Lung (tissue), 4 donors: ENCODE measurements around the gene MTHFD2. TPM values are rescaled to one million over a fixed set of nuclear protein-coding genes. Genes with fewer than 3 reads are reported as not detected.

ENCODE experiments used
- polyA plus RNA-seq, 2 donors: library from polyadenylated mRNA; stranded (reverse); fragments of 200-250 nt; gene quantifications; one replicate each; pipeline ENCODE4 v1.2.1, GENCODE V29; 2013
- total RNA-seq, 2 donors: library from RNA; depleted of rRNA in 1 of 2; stranded (reverse); fragments of >200 nt in 1 of 2; gene quantifications; one replicate each; pipeline ENCODE4 v1.2.1, GENCODE V29; 2014 to 2021
- donor health status: Bipolar disorder and iron deficiency.
- donor health status: healthy.
- donor health status: DM: yes; HTN: yes; CAD: no.

MTHFD2 gene
- total and polyA plus RNA-seq, 4 donors, result 20.9 to 88.1 (median 58.2) TPM

Other genes starting within 250 kb of the MTHFD2 start
- 10 to 100 TPM; 19.2 to 26.9 TPM for gene TET3, start 213.7 kb upstream of the MTHFD2 start, total RNA-seq
- gene TET3, start 213.7 kb upstream of the MTHFD2 start, polyA plus RNA-seq, result 10 to 100 TPM in 1 of 2 donors, 1 to 10 TPM in 1; 4.6 to 10.0 TPM
- 10 to 100 TPM; 12.0 to 36.4 TPM for gene BOLA3, start 50.7 kb upstream of the MTHFD2 start, total RNA-seq
- gene BOLA3, start 50.7 kb upstream of the MTHFD2 start, polyA plus RNA-seq, result 10 to 100 TPM; 43.0 to 64.5 TPM
- gene MOB1A, start 19.7 kb upstream of the MTHFD2 start, total RNA-seq, result 100 to 1,000 TPM in 1 of 2 donors, 10 to 100 TPM in 1; 88.4 to 117 TPM
- 10 to 100 TPM; 33.4 to 73.8 TPM for gene MOB1A, start 19.7 kb upstream of the MTHFD2 start, polyA plus RNA-seq
- 1 to 10 TPM; 5.2 to 9.6 TPM for gene SLC4A5, start 144.8 kb downstream of the MTHFD2 start, total RNA-seq
- gene SLC4A5, start 144.8 kb downstream of the MTHFD2 start, polyA plus RNA-seq, result 1 to 10 TPM in 1 of 2 donors, under 1 TPM in 1; 0.85 to 2.5 TPM
- 100 to 1,000 TPM in 1 of 2 donors, 10 to 100 TPM in 1; 98.4 to 142 TPM for gene DCTN1, start 181.7 kb downstream of the MTHFD2 start, total RNA-seq
- gene DCTN1, start 181.7 kb downstream of the MTHFD2 start, polyA plus RNA-seq, result 100 to 1,000 TPM in 1 of 2 donors, 10 to 100 TPM in 1; 69.9 to 110 TPM
- 10 to 100 TPM in 1 of 2 donors, 1 to 10 TPM in 1; 3.4 to 16.9 TPM for gene C2orf81, start 223.0 kb downstream of the MTHFD2 start, total RNA-seq
- 1 to 10 TPM; 7.3 TPM for gene C2orf81, start 223.0 kb downstream of the MTHFD2 start, polyA plus RNA-seq
- 10 to 100 TPM; 36.1 to 42.3 TPM for gene WDR54, start 223.1 kb downstream of the MTHFD2 start, total RNA-seq
- gene WDR54, start 223.1 kb downstream of the MTHFD2 start, polyA plus RNA-seq, result 10 to 100 TPM; 15.4 to 27.9 TPM
- gene RTKN, start 243.3 kb downstream of the MTHFD2 start, total RNA-seq, result 10 to 100 TPM; 37.5 to 46.0 TPM
- gene RTKN, start 243.3 kb downstream of the MTHFD2 start, polyA plus RNA-seq, result 10 to 100 TPM; 21.9 to 23.7 TPM